GM18502 (cell line): ENCODE data around the gene PCDHB13.
"Not testable (repeated sequence)": the region's sequence is repeated elsewhere in the genome, so short reads cannot be mapped to it uniquely, and the experiment has no call there.

Source experiments
- ATAC-seq: cut with Tn5 transposase; IDR thresholded peaks from one replicate; pipeline ENCODE4 v1.9.1; 2021; ENCODE audit warnings: mild to moderate bottlenecking; ENCODE audit not compliant: unreplicated experiment, poor library complexity

Gene PCDHB13

GRCh38 chr5:141213656-141214339 is at the start of gene PCDHB13:
Gene PCDHB13, plus strand, starts transcription at chr5:141213919. Its CDS starts 205 bp downstream, at chr5:141214124.
- ATAC-seq = not testable (repeated sequence)

DNA sequence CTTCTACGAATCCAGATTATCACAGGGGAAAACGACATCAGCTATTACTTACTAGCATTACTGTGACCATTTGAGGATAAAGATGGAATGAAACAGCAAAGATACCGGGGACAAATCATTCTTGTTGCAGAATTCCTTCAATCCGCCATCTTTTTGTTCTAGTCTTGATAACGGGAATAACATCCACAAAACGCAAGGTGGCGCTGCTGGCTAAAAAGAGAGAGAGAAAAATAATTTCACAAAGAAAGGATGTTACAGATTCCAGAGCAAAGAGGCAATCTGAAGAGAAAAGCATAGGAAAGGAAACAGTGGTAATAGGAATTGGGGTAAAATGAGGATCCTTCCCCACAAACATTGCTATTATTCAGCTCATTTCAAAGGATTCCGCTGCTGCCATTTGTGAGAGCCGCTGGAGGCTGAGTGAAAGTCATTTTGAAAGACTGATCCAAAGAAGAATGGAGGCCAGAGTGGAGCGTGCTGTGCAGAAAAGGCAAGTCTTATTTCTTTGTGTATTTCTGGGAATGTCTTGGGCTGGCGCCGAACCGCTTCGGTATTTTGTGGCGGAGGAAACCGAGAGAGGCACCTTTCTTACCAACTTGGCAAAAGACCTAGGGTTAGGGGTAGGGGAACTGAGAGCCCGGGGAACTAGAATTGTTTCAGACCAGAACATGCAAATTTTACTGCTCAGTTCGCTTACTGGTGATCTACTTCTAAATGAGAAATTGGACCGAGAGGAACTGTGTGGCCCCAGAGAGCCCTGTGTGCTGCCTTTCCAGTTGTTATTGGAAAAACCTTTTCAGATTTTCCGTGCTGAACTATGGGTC is 41.1 kb upstream of the PCDHB13 start, which contains the start of gene PCDHB7:
Gene PCDHB7 (plus strand): TSS at position 264 of the 824 bp plus-strand sequence. CDS start 192 bp downstream, at position 456.
- ATAC-seq = no peak

DNA sequence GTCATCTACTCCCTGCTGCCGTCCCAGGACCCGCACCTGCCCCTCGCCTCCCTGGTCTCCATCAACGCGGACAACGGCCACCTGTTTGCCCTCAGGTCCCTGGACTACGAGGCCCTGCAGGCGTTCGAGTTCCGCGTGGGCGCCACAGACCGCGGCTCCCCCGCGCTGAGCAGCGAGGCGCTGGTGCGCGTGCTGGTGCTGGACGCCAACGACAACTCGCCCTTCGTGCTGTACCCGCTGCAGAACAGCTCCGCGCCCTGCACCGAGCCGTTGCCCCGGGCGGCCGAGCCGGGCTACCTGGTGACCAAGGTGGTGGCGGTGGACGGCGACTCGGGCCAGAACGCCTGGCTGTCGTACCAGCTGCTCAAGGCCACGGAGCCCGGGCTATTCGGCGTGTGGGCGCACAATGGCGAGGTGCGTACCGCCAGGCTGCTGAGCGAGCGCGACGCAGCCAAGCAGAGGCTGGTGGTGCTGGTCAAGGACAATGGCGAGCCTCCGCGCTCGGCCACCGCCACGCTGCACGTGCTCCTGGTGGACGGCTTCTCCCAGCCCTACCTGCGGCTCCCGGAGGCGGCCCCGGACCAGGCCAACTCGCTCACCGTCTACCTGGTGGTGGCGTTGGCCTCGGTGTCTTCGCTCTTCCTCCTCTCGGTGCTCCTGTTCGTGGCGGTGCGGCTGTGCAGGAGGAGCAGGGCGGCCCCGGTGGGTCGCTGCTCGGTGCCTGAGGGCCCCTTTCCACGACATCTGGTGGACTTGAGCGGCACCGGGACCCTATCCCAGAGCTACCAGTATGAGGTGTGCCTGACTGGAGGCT is 39.2 kb upstream of the PCDHB13 start:
- not testable (repeated sequence) for ATAC-seq

- ATAC-seq = no peak
Measured at GRCh38 chr5:141175933-141176332, 37.8 kb upstream of the PCDHB13 start.

- not testable (repeated sequence) for ATAC-seq
Measured at GRCh38 chr5:141177577-141178191, 36.0 kb upstream of the PCDHB13 start, which contains the start of gene PCDHB8. Gene PCDHB8, plus strand, starts transcription at chr5:141177790. Its CDS starts 245 bp downstream, at chr5:141178035.

GRCh38 chr5:141179371-141179770 is 34.3 kb upstream of the PCDHB13 start:
- ATAC-seq = not testable (repeated sequence)

DNA sequence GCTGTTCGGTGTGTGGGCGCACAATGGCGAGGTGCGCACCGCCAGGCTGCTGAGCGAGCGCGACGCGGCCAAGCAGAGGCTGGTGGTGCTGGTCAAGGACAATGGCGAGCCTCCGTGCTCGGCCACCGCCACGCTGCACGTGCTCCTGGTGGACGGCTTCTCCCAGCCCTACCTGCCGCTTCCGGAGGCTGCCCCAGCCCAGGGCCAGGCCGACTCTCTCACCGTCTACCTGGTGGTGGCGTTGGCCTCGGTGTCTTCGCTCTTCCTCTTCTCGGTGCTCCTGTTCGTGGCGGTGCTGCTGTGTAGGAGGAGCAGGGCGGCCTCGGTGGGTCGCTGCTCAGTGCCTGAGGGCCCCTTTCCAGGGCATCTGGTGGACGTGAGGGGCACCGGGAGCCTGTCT is 33.8 kb upstream of the PCDHB13 start:
- ATAC-seq = not testable (repeated sequence)

- ATAC-seq = no peak
Measured at GRCh38 chr5:141180313-141180712, 33.4 kb upstream of the PCDHB13 start.

DNA sequence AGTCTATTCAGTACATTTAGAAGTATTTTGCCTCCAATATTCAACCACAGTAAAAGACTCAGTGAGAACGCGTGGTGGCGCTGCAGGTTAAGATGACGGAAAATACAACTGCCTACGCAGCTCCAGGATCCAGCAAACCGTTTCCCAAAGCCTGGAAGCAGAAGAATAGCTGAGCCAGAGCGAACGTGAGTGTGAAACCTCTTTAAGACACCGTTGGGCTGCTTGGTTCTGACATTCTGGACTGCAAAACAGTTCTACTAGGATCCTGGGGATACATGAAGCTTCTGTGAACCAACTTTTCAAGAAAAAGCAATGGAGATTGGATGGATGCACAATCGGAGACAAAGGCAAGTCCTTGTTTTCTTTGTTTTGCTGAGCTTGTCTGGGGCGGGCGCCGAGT is 31.5 kb upstream of the PCDHB13 start, which contains the start of gene PCDHB16:
Gene PCDHB16 (plus strand): TSS at position 140 of the 400 bp plus-strand sequence. CDS start 173 bp downstream, at position 313.
- ATAC-seq = no peak

DNA sequence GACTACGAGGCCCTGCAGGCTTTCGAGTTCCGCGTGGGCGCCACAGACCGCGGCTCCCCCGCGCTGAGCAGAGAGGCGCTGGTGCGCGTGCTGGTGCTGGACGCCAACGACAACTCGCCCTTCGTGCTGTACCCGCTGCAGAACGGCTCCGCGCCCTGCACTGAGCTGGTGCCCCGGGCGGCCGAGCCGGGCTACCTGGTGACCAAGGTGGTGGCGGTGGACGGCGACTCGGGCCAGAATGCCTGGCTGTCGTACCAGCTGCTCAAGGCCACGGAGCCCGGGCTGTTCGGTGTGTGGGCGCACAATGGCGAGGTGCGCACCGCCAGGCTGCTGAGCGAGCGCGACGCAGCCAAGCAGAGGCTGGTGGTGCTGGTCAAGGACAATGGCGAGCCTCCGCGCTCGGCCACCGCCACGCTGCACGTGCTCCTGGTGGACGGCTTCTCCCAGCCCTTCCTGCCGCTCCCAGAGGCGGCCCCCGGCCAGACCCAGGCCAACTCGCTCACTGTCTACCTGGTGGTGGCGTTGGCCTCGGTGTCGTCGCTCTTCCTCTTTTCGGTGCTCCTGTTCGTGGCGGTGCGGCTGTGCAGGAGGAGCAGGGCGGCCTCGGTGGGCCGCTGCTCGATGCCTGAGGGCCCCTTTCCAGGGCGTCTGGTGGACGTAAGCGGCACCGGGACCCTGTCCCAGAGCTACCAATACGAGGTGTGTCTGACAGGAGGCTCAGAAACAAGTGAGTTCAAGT is 29.4 kb upstream of the PCDHB13 start:
- not testable (repeated sequence) for ATAC-seq

DNA sequence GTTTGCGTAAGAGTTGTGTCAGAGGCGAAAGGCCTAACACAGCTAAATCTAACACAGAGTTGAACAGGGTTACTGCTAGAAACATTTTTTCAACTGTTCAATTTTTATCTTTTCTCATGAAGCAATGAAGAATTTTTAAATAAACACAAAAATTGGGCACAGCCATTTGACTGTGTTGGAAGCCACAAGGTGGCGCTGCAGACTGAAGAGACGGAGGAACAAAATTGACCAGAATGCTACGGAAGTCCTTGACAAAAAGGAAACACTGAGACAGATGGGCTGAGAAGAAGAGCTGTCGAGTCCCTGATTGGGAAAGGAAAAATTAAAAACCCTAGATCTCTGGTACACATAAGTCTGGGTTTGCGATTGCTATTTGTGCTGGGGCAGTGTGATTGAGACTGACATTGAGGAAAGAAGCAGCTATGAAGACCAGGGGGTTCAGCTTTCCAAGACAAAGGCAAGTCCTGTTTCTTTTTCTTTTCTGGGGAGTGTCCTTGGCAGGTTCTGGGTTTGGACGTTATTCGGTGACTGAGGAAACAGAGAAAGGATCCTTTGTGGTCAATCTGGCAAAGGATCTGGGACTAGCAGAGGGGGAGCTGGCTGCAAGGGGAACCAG is 26.7 kb upstream of the PCDHB13 start, which contains the start of gene PCDHB9:
Gene PCDHB9 (plus strand): TSS at position 265 of the 616 bp plus-strand sequence. CDS start 158 bp downstream, at position 423.
- ATAC-seq = no peak

DNA sequence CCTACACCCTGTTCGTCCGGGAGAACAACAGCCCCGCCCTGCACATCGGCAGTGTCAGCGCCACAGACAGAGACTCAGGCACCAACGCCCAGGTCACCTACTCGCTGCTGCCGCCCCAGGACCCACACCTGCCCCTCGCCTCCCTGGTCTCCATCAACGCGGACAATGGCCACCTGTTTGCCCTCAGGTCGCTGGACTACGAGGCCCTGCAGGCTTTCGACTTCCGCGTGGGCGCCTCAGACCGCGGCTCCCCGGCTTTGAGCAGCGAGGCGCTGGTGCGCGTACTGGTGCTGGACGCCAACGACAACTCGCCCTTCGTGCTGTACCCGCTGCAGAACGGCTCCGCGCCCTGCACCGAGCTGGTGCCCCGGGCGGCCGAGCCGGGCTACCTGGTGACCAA is 25.0 kb upstream of the PCDHB13 start:
- ATAC-seq = not testable (repeated sequence)

DNA sequence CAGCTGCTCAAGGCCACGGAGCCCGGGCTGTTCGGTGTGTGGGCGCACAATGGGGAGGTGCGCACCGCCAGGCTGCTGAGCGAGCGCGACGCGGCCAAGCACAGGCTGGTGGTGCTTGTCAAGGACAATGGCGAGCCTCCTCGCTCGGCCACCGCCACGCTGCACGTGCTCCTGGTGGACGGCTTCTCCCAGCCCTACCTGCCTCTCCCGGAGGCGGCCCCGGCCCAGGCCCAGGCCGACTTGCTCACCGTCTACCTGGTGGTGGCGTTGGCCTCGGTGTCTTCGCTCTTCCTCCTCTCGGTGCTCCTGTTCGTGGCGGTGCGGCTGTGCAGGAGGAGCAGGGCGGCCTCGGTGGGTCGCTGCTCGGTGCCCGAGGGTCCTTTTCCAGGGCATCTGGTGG is 24.6 kb upstream of the PCDHB13 start:
- ATAC-seq = not testable (repeated sequence)

DNA sequence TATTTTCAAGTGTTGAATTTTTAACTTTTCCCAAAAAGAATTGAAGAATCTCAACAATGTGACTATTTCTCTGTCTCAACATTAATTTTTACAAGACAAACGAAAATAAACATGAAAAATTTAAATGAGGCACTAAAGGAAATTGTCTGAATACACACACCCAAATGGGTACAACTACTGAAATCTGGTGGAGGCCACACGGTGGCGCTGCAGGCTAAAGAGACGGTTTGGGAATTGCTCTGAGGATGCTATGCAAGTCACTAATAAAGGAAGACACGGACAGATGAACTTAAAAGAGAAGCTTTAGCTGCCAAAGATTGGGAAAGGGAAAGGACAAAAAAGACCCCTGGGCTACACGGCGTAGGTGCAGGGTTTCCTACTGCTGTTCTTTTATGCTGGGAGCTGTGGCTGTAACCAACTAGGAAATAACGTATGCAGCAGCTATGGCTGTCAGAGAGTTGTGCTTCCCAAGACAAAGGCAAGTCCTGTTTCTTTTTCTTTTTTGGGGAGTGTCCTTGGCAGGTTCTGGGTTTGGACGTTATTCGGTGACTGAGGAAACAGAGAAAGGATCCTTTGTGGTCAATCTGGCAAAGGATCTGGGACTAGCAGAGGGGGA is 21.5 kb upstream of the PCDHB13 start, which contains the start of gene PCDHB10:
Gene PCDHB10 (plus strand): TSS at position 244 of the 616 bp plus-strand sequence. CDS start 200 bp downstream, at position 444.
- no peak for ATAC-seq

- not testable (repeated sequence) for ATAC-seq
Measured at GRCh38 chr5:141194332-141194731, 19.4 kb upstream of the PCDHB13 start.

DNA sequence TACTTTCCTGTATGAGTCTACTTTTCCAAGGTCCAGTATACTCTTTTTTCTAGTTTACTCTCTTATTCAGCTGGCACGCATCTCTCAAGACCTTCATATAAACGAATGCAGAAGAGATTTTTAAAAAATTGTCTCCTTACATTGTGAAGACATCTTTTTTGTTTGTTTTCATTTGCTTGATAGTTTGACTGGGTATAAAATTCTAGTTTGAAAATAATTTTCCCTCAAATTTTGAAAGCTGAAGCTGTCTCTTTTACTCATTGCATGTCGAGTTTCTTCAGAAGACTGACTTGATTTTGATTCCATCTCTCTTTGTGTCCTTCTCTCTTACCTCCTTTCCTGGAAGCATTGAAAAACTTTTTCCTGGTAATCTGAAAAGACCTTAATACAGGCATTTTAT is 17.4 kb upstream of the PCDHB13 start:
- no peak for ATAC-seq

- no peak for ATAC-seq
Measured at GRCh38 chr5:141199359-141200235, 14.1 kb upstream of the PCDHB13 start, which contains the start of gene PCDHB11. Gene PCDHB11, plus strand, starts transcription at chr5:141199627. Its CDS starts 148 bp downstream, at chr5:141199775.
